HepG2 (cell line): ENCODE data around the gene EMID1. TPM values are rescaled to one million over a fixed set of nuclear protein-coding genes. Genes with fewer than 3 reads are reported as not detected.

Source experiments
- ATAC-seq: fragments of 200-7000 bp; cut with Tn5 transposase; 3 replicates; pipeline ENCODE4 v1.9.1; 2020; ENCODE audit warnings: mild to moderate bottlenecking, moderate library complexity
- BruUV-seq: library from RNA; stranded (reverse); fragments of 400-500 nt; replicated peaks from 2 replicates; lab custom pipeline; 2021; lab: Mats Ljungman, UMichigan
- CTCF ChIA-PET: fragments of 300-600 bp; formaldehyde crosslinking; extraction: SDS; loops from one replicate; lab custom pipeline; 2021; ENCODE audit warnings: low total read pairs, inconsistent platforms, low intra/inter-chr PET ratio; lab: Yijun Ruan, JAX
- POLR2A ChIA-PET: fragments of 350-600 bp; sonication (Branson Sonifier 250); formaldehyde crosslinking; loops from one replicate; lab custom pipeline; 2020; ENCODE audit warnings: antibody characterized with exemption, inconsistent platforms; lab: Yijun Ruan, JAX
- DNase-seq: peaks from one replicate; pipeline ENCODE4 v3.0.0-alpha.2; 2015; ENCODE audit warnings: low spot score
- FAIRE-seq: peaks from 3 replicates; lab custom pipeline; 2011; peaks lifted over from hg19 to GRCh38; lab: Jason Lieb, UNC
- H2AFZ ChIP-seq: one replicate; pipeline ENCODE4 v1.6.1; 2011; ENCODE audit warnings: low read length, inconsistent platforms
- H3K27ac ChIP-seq: fragments of 300-600 bp; 3 replicates; pipeline ENCODE4 v1.8.0; 2011; ENCODE audit warnings: mixed run types, mild to moderate bottlenecking, mixed read lengths, low read length, inconsistent platforms; ENCODE audit not compliant: insufficient read depth; ENCODE audit errors: extremely low read length
- H3K27me3 ChIP-seq, 2 experiments: fragments of 200-600 bp in 1 of 2; 2 replicates in 1 of 2; 3 replicates in 1 of 2; pipeline versions ENCODE4 v1.6.0 to v1.8.0; 2011; ENCODE audit warnings: low read length in 2 of 2, mild to moderate bottlenecking in 2 of 2, moderate library complexity in 2 of 2, inconsistent platforms in 1 of 2; ENCODE audit not compliant: insufficient read depth in 2 of 2, control insufficient read depth in 1 of 2
- H3K36me3 ChIP-seq, 2 experiments: fragments of 200-600 bp in 1 of 2; replicated peaks in 1 of 2; 2 replicates in 1 of 2; 3 replicates in 1 of 2; pipeline versions ENCODE4 v1.5.1 to v1.8.0; 2011; ENCODE audit warnings: low read length in 2 of 2, inconsistent platforms in 1 of 2; ENCODE audit not compliant: insufficient read depth in 2 of 2, control insufficient read depth in 1 of 2
- H3K4me1 ChIP-seq: 2 replicates; pipeline ENCODE4 v1.5.1; 2012; ENCODE audit warnings: low read length, inconsistent platforms; ENCODE audit not compliant: insufficient read depth
- H3K4me2 ChIP-seq: 2 replicates; pipeline ENCODE4 v1.6.0; 2011; ENCODE audit warnings: low read depth, low read length, inconsistent platforms
- H3K4me3 ChIP-seq, 3 experiments: fragments of 200-600 bp in 1 of 3; sonication (generic), shearing (Covaris generic) in 1 of 3; replicated peaks in 1 of 3; 2 replicates each; pipeline ENCODE4 v1.5.1; 2011 to 2016; ENCODE audit warnings: low read length in 3 of 3, inconsistent platforms in 2 of 3, low read depth in 2 of 3, mild to moderate bottlenecking in 2 of 3, control low read depth in 1 of 3, mixed read lengths in 1 of 3; ENCODE audit not compliant: insufficient read depth in 1 of 3
- H3K79me2 ChIP-seq: one replicate; pipeline ENCODE4 v1.6.1; 2011; ENCODE audit warnings: low read length, inconsistent platforms; ENCODE audit not compliant: insufficient read depth
- H3K9ac ChIP-seq: 2 replicates; pipeline ENCODE4 v1.6.0; 2011; ENCODE audit warnings: mild to moderate bottlenecking, low read depth, low read length, inconsistent platforms; ENCODE audit not compliant: insufficient read depth
- H3K9me3 ChIP-seq: 2 replicates; pipeline ENCODE4 v1.5.1; 2012; ENCODE audit warnings: mild to moderate bottlenecking, low read length
- H4K20me1 ChIP-seq: 2 replicates; pipeline ENCODE4 v1.6.0; 2011; ENCODE audit warnings: inconsistent platforms, mild to moderate bottlenecking, low read length, moderate library complexity; ENCODE audit not compliant: insufficient read depth
- AGO2 ChIP-seq: fragments of 200-400 bp; formaldehyde crosslinking; optimal IDR thresholded peaks from 2 replicates; pipeline ENCODE3; 2017; ENCODE audit warnings: mild to moderate bottlenecking, low read depth, low read length, moderate library complexity
- BHLHE40 ChIP-seq: IDR thresholded peaks from 2 replicates; pipeline ENCODE4 v1.6.1; 2011; ENCODE audit warnings: low read length, improper control_type of control experiment
- DNMT3B ChIP-seq: conservative IDR thresholded peaks from 2 replicates; pipeline ENCODE4 v1.6.1; 2016; ENCODE audit warnings: missing biosample characterization, control low read depth
- FOXK2 ChIP-seq: fragments of 450-650 bp; IDR thresholded peaks from 2 replicates; pipeline ENCODE4 v1.6.1; 2016
- SMARCC2 ChIP-seq: fragments of 450-650 bp; IDR thresholded peaks from 2 replicates; pipeline ENCODE4 v1.6.1; 2017; ENCODE audit warnings: antibody characterized with exemption, mild to moderate bottlenecking
- ZNF629 ChIP-seq: sonication (generic); formaldehyde crosslinking; conservative IDR thresholded peaks from 2 replicates; pipeline ENCODE4 v1.5.0; 2020; ENCODE audit warnings: missing genetic modification reagents
- ZNF687 ChIP-seq: sonication (generic); formaldehyde crosslinking; IDR thresholded peaks from 2 replicates; pipeline ENCODE4 v1.5.1; 2020; ENCODE audit warnings: mild to moderate bottlenecking, missing genetic modification reagents, moderate library complexity
- ZNF772 ChIP-seq: sonication (generic); formaldehyde crosslinking; IDR thresholded peaks from 2 replicates; pipeline ENCODE4 v1.5.0; 2020; ENCODE audit warnings: mild to moderate bottlenecking, missing genetic modification reagents
- WGBS: methylation state at CpG from one replicate; pipeline ENCODE4 v1.1.6; 2017; ENCODE audit warnings: low lambda C conversion rate; 5-methylcytosine and 5-hydroxymethylcytosine counted together
- in situ Hi-C: cut with HindIII; loops from 2 replicates; pipeline ENCODE4 v1.10.0; 2017; ENCODE audit warnings: low pct_unique_long_range_greater_than_20kb; ENCODE audit not compliant: extremely low pct_ligation_motif_present
- intact Hi-C: fragments of 100-400 bp; cut with micrococcal nuclease; formaldehyde crosslinking; loops from one replicate; pipeline ENCODE4 v1.10.0; 2022; ENCODE audit not compliant: unreplicated experiment
- polyA plus RNA-seq, 8 experiments: library from polyadenylated mRNA; depleted of rRNA in 3 of 8; stranded (reverse) in 7 of 8; unstranded in 1 of 8; fragments of >200 nt; fragmentation: Illumina TruSeq in 4 of 8; extraction: Trizol in 4 of 8; gene quantifications; 2 replicates each; pipeline versions ENCODE4 v1.2.1 to v1.2.3, GENCODE V29; 2011 to 2016; ENCODE audit warnings: low read depth in 4 of 8, missing spikeins in 1 of 8, mixed read lengths in 1 of 8; ENCODE audit not compliant: insufficient read depth in 1 of 8
- total RNA-seq, 5 experiments: library from RNA; depleted of rRNA; stranded (reverse); fragments of >200 nt; fragmentation: Illumina TruSeq; extraction: Trizol; gene quantifications; 2 replicates each; pipeline ENCODE4 v1.2.3, GENCODE V29; 2016; ENCODE audit warnings: low read depth in 1 of 5
- TF ChIP-seq, protein P1 (sequence below): sonication (generic); formaldehyde crosslinking; IDR thresholded peaks from 2 replicates; pipeline ENCODE4 v1.5.0; 2020; ENCODE audit warnings: mild to moderate bottlenecking, missing genetic modification reagents, moderate library complexity

The EMID1 gene
- total and polyA plus RNA-seq, 2 of the 13 experiments (the other 11 are each of a cell fraction or from before 2014, with no cell fraction given): 0.45 to 0.82 TPM

DNA sequence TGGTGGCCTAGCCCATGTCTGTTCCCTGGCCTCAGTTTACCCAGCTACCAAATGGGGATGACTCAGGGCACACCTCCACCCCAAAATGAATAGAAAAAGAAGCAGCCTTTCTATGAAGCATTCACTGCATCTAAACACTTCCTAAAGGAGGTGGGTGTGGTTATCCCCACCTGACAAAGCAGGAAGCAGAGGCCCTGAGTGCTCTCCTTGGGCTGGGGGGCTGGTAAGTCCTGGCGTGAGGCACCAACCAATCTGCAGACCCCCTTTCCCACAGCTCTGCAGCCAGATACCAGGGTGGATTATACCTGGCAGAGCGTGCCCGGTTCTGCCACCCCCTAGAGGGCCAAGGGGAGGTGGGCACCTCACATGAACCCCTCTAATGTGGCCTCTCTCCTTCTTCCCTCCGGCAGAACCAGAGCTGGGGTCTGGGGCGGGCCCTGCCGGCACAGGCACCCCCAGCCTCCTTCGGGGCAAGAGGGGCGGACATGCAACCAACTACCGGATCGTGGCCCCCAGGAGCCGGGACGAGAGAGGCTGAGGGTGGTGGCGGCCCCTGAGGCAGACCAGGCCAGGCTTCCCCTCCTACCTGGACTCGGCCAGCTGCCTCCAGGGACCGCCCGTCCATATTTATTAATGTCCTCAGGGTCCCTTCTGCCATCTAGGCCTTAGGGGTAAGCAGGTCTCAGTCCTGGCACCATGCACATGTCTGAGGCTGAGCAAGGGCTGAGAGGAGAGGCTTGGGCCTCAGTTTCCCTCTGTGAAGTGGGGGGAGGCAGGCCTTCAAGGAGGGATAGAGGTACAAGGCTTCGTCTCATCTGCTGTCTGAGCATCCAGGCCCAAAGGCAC lies 52.9 kb downstream of the EMID1 start:
- CTCF ChIA-PET: no interaction called here
- Histone ChIP-seq H3K79me2 (no peaks in the 10 kb centered on the region), H3K9me3 (no peaks in the 10 kb centered on the region), H2AFZ (no peak overlapping the region), H3K4me3 (no peak overlapping the region), H3K4me1 (peaks cover 11% of the 10 kb centered on the region), H3K4me2 (no peak overlapping the region), H3K27ac (no peak overlapping the region), H3K27me3 (no peaks in the 10 kb centered on the region), H3K9ac (no peak overlapping the region), H3K36me3 (peaks cover 0 to 2% of the 10 kb centered on the region in 2 experiments; a peak in 1 of 5 replicates), H4K20me1 (no peaks in the 10 kb centered on the region)
- ATAC-seq (no peak), FAIRE-seq (no peak), DNase-seq (no peak)
- no TSS peak for BruUV-seq
- in situ Hi-C loops (loop anchor here (10.0 kb wide), 1 partner anchor 394 kb away; no protein-coding TSS in a partner anchor), intact Hi-C loops (no loop called here)
- TF ChIP-seq ZNF772 (CRISPR knock-in tag) (no peak), AGO2 (peak; percentile 66), ZNF629 (CRISPR knock-in tag) (0 out of 2 replicates have a peak, but pooled peaks have one; percentile 5), DNMT3B (CRISPR knock-in tag) (no peak)
- POLR2A ChIA-PET: no interaction called here
- WGBS: 86% methylated on average over 6 of the region's 17 CpGs

GRCh38 chr22:29259253-29259899 lies 53.7 kb downstream of the EMID1 start:
- intact Hi-C loops: no loop called here
- ATAC-seq (peak; percentile 61), FAIRE-seq (no peak)
- no peaks in the 10 kb centered on the region for H4K20me1 ChIP-seq
- no peak overlapping the region for H3K9ac ChIP-seq
- no peak overlapping the region for H3K4me2 ChIP-seq
- no TSS peak for BruUV-seq
- H2AFZ ChIP-seq: no peak overlapping the region
- TF ChIP-seq BHLHE40 (no peak), ZNF687 (no peak), FOXK2 (no peak), SMARCC2 (no peak)
- TF ChIP-seq, protein P1, sequence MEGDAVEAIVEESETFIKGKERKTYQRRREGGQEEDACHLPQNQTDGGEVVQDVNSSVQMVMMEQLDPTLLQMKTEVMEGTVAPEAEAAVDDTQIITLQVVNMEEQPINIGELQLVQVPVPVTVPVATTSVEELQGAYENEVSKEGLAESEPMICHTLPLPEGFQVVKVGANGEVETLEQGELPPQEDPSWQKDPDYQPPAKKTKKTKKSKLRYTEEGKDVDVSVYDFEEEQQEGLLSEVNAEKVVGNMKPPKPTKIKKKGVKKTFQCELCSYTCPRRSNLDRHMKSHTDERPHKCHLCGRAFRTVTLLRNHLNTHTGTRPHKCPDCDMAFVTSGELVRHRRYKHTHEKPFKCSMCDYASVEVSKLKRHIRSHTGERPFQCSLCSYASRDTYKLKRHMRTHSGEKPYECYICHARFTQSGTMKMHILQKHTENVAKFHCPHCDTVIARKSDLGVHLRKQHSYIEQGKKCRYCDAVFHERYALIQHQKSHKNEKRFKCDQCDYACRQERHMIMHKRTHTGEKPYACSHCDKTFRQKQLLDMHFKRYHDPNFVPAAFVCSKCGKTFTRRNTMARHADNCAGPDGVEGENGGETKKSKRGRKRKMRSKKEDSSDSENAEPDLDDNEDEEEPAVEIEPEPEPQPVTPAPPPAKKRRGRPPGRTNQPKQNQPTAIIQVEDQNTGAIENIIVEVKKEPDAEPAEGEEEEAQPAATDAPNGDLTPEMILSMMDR (CRISPR knock-in tag): peak; percentile 12; the same call in 1 of the 2 replicates
- TF ChIP-seq, all 625 proteins: peak for 1
- Histone ChIP-seq H3K79me2 (no peaks in the 10 kb centered on the region), H3K4me1 (peaks cover 4% of the 10 kb centered on the region), H3K4me3 (no peak overlapping the region), H3K27me3 (no peaks in the 10 kb centered on the region), H3K27ac (no peak overlapping the region), H3K9me3 (no peaks in the 10 kb centered on the region), H3K36me3 (peaks cover 2 to 5% of the 10 kb centered on the region in 2 experiments; a peak in 2 of 5 replicates)
- CTCF ChIA-PET: no interaction called here
- POLR2A ChIA-PET: no interaction called here
- in situ Hi-C loops: loop anchor here (10.0 kb wide), 1 partner anchor 395 kb away; no protein-coding TSS in a partner anchor
- no peak for DNase-seq
- WGBS: 91% methylated on average over 8 of the region's 11 CpGs
